ENCODE data around the gene PCBP3. TPM values are rescaled to one million over a fixed set of nuclear protein-coding genes. Genes with fewer than 3 reads are reported as not detected.

PCBP3 gene
- total RNA-seq, 1 experiment from 2014 or later = 1.4 TPM

DNA sequence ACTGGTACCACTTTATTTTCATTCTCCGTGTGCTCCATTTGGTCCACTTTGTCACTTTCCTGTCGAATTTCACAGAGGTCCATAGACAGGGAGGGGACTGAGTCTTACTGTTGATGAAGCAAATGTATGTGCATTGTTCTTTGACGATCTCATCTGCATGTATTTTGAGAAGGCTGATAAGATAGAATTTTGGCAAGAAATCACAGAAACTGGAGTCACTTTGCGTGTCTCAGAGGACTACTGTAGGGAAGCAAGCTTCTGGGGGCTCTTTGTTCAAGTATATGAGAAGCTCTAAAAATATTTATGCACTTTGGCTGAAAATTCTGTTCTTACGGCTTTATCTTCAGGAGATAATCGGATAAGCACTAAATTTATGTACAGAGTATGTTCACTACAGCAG, 78.1 kb downstream of the PCBP3 start:
- H3K27ac Mint-ChIP-seq (ENCODE audit: unreplicated experiment) = no peak overlapping the region
- TF ChIP-seq, protein P1, sequence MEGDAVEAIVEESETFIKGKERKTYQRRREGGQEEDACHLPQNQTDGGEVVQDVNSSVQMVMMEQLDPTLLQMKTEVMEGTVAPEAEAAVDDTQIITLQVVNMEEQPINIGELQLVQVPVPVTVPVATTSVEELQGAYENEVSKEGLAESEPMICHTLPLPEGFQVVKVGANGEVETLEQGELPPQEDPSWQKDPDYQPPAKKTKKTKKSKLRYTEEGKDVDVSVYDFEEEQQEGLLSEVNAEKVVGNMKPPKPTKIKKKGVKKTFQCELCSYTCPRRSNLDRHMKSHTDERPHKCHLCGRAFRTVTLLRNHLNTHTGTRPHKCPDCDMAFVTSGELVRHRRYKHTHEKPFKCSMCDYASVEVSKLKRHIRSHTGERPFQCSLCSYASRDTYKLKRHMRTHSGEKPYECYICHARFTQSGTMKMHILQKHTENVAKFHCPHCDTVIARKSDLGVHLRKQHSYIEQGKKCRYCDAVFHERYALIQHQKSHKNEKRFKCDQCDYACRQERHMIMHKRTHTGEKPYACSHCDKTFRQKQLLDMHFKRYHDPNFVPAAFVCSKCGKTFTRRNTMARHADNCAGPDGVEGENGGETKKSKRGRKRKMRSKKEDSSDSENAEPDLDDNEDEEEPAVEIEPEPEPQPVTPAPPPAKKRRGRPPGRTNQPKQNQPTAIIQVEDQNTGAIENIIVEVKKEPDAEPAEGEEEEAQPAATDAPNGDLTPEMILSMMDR (IDR thresholded peaks at IDR 0.05; ENCODE audit: unreplicated experiment) = no peak
- DNase-seq = no peak
- intact Hi-C loops (cut with micrococcal nuclease; ENCODE audit: unreplicated experiment) = no loop called here
- BruUV-seq (replicated peaks) = no TSS peak
- H3K36me3 Mint-ChIP-seq (ENCODE audit: insufficient read depth, unreplicated experiment) = no peaks in the 10 kb centered on the region
- CTCF ChIA-PET = no interaction called here
- H3K4me1 Mint-ChIP-seq (ENCODE audit: low read depth, unreplicated experiment) = no peaks in the 10 kb centered on the region
- no peaks in the 10 kb centered on the region for H3K9me3 Mint-ChIP-seq (ENCODE audit: low read depth, unreplicated experiment)
- no peak overlapping the region for H3K4me3 Mint-ChIP-seq (ENCODE audit: low read depth, unreplicated experiment)
- H3K27me3 Mint-ChIP-seq (ENCODE audit: unreplicated experiment) = peaks cover 43% of the 10 kb centered on the region

DNA sequence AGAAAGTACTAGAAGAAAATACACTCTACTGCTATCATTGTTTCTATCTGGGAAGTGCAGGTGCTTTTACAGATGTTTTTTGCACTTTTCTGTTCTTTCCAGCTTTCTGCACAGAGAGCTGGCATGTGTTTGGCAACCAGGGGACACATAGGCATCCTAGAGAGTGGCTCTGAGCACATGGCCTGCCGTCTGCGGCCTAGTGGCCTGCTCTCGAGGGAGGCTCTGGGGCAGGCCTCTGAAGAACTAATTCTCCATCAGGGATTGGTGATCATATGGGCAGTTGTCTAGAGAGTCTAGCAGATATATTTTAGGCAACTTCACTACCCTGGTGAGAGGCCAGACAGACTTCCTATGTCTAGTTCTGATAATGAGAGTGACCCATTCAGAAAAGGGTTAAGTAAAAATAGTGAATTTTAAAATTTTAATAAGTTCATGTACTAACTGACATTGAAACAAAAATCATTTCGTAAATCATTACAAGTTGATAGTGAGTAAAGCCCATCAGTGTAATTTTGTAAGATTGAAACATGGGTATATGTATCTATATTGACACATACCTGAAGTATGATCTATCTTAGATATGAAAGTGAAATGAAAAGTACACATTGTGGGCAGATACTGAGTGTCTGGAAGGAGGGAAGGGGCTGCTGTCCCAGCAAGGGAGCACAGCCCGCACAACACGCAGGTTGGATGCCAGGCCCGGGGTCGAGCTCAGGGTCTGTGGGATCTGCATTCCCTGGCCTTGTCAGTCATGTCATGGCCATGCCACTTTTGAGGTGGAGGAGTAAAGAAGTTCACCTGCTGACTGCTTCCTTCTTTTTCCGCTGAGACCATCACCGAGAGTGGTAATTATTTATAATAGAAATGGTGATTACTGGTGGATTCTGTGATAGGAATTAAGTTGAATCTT, 79.8 kb downstream of the PCBP3 start:
- TF ChIP-seq, protein P1 (IDR thresholded peaks at IDR 0.05; ENCODE audit: unreplicated experiment) = no peak
- no peak for DNase-seq
- H3K27ac Mint-ChIP-seq (ENCODE audit: unreplicated experiment) = no peak overlapping the region
- CTCF ChIA-PET = no interaction called here
- intact Hi-C loops (cut with micrococcal nuclease; ENCODE audit: unreplicated experiment) = no loop called here
- H3K36me3 Mint-ChIP-seq (ENCODE audit: insufficient read depth, unreplicated experiment) = no peaks in the 10 kb centered on the region
- no peaks in the 10 kb centered on the region for H3K4me1 Mint-ChIP-seq (ENCODE audit: low read depth, unreplicated experiment)
- peaks cover 42% of the 10 kb centered on the region for H3K27me3 Mint-ChIP-seq (ENCODE audit: unreplicated experiment)
- H3K4me3 Mint-ChIP-seq (ENCODE audit: low read depth, unreplicated experiment) = no peak overlapping the region
- H3K9me3 Mint-ChIP-seq (ENCODE audit: low read depth, unreplicated experiment) = no peaks in the 10 kb centered on the region
- no TSS peak for BruUV-seq (replicated peaks)

DNA sequence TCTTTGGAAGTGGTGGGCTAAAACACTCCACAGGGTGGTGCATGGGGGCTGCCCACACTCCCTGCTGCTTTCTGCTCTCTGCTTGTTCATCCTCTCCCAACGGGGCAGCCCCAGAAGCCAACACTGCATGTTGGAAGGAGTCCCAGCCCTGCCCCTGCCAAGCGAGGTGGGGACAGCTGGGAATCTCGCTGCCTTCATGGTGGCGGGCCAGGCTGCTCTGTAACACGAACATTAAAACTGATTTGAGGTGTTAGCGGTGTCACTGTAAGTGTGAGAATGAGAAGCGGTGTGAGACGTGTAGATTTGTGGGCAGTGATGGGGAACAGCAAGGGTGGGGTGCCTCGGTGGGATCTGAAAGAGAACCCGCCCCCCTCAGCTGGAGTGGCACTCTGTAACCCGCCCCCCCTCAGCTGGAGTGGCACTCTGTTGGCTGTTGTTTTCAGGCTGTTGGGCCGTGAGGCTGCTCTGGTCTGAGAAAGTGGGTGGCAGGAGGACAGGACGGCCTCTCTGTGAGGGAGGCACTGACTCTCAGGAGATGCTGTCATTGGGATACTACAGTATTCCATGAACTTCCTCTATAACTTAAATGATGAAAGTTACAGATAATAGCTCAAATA, 80.9 kb downstream of the PCBP3 start:
- Mint-ChIP-seq H3K4me1 (ENCODE audit: low read depth, unreplicated experiment) (no peaks in the 10 kb centered on the region), H3K9me3 (ENCODE audit: low read depth, unreplicated experiment) (no peaks in the 10 kb centered on the region), H3K4me3 (ENCODE audit: low read depth, unreplicated experiment) (no peak overlapping the region), H3K27me3 (ENCODE audit: unreplicated experiment) (peaks cover 41% of the 10 kb centered on the region), H3K27ac (ENCODE audit: unreplicated experiment) (no peak overlapping the region), H3K36me3 (ENCODE audit: insufficient read depth, unreplicated experiment) (no peaks in the 10 kb centered on the region)
- no peak for DNase-seq
- BruUV-seq (replicated peaks) = no TSS peak
- TF ChIP-seq, protein P1 (IDR thresholded peaks at IDR 0.05; ENCODE audit: unreplicated experiment) = no peak
- intact Hi-C loops (cut with micrococcal nuclease; ENCODE audit: unreplicated experiment) = no loop called here
- CTCF ChIA-PET = no interaction called here

DNA sequence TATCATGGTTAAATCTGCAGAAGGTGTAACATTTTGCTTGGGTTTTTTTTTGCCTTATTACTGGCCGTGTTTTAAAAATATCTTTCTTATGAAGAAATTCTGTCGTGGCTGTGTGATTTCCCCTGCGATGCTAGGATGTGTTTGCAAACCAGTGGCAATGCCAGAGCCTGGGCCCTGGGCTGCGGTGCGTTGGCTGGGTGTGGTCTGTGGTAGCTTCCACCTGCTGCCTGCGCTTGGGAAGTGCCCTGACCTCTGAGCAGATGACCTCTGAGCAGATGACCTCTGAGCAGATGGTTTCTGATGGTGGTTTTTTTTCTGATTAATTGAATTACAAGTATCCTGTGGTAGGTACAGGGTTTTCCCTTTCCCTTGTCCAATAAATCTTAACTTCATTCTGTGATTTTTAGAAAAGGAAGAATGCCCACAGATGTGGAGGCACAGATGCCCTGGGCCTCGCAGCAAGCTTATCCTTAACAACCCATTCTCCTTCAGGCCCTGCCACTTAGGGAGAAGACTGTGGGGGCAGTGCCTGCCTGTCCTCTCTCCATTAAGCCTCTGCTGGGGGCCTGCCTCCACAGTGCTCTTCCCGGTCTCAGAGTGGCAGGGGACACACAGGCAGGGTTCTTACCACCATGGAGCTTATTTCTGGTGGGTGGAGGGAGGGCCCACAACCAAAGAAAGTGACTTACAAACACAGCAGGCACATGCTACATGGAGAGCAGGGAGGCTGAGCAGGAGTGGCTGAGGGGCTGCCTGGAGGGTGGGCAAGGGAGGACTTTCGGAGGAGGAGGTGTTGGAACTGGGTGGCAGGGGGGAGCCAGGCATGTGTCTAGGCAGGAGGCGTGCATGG, 81.7 kb downstream of the PCBP3 start:
- DNase-seq = no peak
- Mint-ChIP-seq H3K27me3 (ENCODE audit: unreplicated experiment) (peaks cover 47% of the 10 kb centered on the region), H3K4me1 (ENCODE audit: low read depth, unreplicated experiment) (no peaks in the 10 kb centered on the region), H3K9me3 (ENCODE audit: low read depth, unreplicated experiment) (no peaks in the 10 kb centered on the region), H3K27ac (ENCODE audit: unreplicated experiment) (no peak overlapping the region), H3K36me3 (ENCODE audit: insufficient read depth, unreplicated experiment) (no peaks in the 10 kb centered on the region), H3K4me3 (ENCODE audit: low read depth, unreplicated experiment) (no peak overlapping the region)
- TF ChIP-seq, protein P1 (IDR thresholded peaks at IDR 0.05; ENCODE audit: unreplicated experiment) = no peak
- no TSS peak for BruUV-seq (replicated peaks)
- CTCF ChIA-PET = no interaction called here
- intact Hi-C loops (cut with micrococcal nuclease; ENCODE audit: unreplicated experiment) = no loop called here
